NCI-H1930 (cell line): ENCODE measurements around the gene ITPR2.
"Not testable (repeated sequence)": the region's sequence is repeated elsewhere in the genome, so short reads cannot be mapped to it uniquely, and the experiment has no call there.

Experiments used
- DNase-seq, 2 experiments: peaks; one replicate each; lab custom pipeline; 2025; lab: John Stamatoyannopoulos, UW

The ITPR2 gene

DNA sequence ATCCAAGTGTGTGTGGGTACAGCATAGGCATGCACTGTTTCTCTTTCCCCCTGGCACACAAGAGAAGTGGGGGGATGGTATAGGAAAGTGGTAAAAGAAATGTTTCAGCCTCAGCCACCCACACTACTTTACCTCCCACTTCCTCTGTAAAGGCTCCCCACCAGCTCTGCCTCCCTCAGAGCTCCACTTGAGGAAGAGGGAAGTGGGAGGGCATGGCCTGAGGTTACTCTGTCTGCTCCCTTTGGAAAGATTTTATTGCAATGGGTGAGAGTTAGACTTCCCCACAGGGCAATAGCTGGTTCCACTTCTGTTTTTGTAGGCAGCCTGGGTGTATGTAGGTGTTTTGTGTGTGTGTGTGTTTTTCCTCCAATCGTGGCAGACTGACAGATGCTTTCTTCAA is 492.3 kb downstream of the ITPR2 start:
- DNase-seq, result no peak

DNA sequence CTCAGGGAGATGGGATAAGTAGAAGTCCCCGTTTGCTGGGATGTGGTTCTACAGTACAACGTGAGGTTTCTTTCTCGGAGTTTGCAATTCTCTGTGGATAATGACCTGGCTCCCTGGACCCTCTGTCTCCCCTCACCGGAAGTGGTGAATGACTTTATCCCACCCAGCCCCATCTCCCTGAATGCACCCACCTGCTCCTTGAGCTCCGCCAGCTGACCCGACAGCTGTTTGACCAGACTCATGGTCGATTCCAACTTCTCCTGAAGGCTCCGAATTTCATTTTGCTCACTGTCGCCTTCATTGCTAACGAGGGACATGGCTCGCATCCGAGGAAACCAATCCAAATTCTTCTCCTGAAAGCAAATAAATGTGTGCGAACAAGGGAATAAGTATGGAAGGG is 493.0 kb downstream of the ITPR2 start:
- no peak for DNase-seq

DNA sequence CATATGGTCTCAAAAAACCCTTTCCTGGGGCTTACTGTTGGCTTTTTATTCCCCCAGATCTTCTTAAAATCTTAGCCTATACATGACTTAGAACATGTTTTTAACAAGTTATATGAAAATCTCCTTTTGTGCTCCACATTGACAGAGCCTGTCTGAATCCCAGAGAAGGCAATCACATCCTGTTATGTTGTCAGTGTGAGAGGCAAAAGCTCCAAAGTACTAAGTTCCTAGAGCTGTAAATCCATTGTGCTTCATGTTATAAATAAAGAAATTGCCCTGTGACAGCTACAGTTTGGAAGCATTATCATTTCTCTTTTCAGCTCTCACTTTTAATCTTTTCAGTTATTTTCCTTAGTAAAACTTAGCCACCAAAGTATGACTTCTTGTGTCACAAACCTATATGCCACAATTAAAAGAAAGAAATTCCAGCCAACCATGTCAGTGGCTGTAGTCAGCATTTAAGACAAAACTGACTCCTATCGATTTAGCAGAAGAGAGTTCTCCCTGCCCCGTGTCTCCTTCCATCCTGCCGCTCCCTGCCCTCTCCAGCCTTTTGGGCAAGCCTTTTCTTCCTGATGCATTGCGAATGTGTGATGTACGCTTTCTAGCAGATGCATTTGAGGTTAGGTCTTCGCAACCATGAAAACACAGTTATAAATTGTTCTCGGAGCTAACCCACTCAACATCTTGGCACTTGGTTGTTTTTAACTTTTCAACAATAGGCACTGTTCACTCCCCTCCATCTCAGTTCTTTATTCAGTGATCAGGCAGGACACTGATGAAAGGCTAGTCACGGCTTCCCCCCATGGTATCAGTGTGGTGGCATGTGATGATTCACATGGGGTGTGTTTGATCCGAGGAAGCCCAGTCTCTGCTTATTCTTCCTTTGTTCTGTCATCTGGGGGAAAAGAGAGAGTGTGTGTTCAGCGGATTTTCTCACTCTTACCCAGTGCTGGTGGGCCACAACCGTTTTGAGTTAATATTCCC is 494.1 kb downstream of the ITPR2 start:
- no peak for DNase-seq

DNA sequence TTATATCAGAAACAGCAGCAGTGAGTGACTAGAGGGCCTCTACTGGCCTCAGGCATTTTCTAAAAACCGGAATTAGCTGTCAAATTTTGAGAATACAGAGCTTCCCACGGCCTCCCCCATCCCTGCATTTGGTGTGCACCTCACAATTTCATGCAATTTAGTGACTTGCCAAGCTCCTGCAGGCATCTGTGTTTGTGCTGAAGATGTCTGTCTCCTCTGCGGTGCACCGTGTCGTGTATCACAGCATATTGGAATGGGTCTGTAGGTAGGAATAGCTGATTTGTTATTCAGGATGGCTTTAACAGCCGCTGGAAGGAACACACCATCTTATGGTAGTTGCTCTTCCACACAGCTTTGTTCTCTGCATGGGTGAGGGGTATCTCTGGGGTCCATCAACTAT is 497.3 kb downstream of the ITPR2 start:
- no peak for DNase-seq

DNA sequence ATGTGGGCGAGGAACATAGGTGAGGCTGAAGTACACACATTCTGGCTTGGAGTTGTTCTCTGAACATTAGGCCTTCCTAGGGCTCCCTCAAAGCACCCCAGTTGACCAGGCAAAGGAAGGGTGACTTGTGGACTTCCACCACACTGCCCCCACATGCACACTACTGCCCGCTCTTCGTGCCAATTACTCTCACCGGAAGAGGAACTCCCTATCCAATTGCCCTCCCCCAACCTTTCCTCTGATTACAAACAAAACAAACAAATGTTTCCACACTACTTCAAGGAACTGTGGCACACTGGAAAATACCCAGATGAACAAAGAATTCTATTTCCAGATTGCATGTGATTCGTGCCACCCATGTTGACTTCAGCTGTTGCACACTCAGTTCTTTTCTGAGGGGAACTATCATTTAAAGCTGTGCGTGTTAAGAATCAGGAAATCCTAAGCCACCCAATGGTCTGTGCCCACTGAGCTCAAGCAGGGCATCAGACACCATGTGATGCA is 498.3 kb downstream of the ITPR2 start:
- no peak for DNase-seq

DNA sequence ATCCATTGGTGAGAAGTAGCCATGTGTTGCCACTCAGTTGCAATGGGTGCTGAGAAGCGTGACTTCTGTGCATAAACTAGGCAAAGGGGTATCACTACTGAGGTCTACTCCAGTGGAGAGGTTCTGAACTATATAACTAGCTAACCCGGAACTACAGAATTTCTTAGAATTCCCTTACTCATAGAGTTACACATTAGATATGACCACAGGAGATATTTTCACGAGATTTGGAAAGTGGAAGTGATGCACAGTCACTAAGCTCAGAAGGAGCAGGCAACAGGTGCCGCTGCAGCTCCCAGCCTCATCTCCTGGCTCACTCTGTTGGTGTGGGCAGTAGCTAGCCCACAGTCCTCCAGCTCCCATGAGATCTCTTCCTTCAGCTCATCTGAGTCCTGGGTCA is 501.0 kb downstream of the ITPR2 start:
- DNase-seq, result no peak

DNA sequence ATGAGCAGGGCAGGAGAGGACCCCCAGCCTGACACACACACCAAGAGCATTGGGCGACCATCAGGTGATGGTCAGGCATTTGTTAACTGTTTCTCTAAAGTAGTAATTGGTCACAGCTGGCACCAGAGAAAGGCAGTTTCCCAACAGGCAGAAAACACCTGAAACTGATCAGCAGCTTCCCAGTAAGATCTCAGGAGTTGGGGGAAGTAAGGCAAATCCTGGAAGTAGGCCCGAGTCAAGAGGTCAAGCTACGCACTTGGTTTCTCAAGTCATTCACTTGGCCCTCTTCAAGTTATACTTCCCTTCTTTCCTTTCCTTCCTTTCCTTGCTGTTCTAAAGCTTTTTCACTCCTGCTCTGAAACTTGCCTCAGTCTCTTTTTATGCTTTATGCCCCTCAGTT is 501.9 kb downstream of the ITPR2 start:
- DNase-seq, result no peak

DNA sequence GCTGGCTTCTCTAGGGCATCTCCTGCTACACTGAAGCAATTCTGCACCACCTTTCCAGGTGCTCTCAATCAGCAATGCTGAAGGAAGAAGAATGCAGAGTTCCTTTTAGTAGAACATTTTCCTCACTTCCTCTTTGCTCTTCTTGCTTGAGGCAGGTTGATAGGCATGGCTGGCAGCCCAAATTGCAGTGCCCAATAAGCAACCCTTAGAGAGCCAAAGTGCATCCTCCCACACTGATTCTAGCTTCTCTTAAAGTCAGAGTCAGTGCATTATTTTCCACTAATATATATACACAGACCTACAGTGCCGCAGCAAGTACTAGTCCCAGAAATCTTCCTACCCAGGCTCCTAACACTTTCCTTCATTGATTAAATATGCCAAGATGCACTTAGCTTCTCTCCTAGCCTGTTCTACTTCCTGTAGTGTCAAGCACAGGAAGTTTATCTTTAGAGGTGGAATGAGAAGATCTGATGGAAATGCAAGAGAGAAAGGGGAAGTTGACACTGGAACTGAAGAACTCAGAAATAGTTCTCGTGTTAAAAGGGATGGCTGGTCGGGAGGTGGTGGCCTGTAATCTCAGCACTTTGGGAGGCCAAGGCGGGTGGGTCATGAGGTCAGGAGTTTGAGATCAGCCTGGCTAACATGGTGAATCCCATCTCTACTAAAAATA is 504.9 kb downstream of the ITPR2 start:
- no peak for DNase-seq

DNA sequence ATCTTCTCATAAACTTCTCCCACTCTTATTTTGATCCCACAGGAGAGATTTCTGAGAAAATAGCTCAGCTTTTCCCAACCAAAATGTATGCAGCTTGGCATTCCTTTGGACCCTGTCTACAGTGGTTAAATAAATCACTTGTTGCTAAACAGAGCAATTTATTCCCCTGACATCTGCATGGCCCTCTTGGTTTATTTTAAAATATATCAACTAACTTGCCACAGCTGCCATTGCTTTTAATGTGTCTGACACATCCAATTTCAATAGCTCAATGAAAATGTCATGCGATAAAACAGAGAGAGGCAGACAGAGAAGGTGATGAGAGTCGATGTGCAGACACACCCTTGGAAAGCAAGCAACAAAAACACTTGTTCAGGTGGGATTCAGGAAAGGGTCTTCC is 509.3 kb downstream of the ITPR2 start:
- no peak for DNase-seq

DNA sequence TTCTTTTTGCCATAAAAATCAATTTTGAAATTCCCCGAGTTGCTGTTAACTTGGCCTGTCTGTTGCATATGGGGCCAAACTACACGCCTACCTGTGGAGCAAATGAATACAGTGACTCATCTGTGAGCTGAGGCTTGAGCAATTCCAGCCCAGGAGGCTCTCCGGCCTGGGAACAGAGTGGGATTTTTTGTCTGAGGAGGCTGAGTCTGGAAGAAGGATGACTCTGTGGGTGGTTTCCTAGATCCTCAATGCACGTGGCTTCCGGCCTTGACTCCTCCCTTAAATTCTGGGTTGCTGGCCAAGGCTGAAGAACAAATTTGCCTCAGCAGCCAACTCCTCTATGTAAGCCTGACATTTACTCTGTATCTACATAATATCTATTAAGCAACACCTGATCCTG is 513.5 kb downstream of the ITPR2 start:
- DNase-seq, result no peak

DNA sequence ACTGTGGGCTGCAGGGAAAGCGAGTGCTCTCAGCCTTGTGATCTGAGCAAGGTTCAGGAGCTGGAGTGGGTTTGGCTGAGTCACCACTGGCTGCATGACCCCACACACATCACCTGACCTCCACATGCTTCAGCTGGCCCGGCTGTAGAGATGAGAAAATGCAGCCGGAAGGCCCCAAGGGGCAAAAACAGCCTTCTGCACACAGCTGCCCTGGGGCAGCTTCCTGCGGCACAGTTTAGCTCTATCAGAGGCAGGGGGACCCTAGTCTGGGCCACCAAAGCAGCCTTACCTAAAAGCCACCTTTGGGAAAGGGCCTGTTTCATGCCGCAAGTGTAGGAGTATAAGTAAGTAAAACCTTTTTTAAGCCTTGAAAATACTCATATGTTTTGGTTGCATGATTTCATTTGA is 514.3 kb downstream of the ITPR2 start:
- no peak for DNase-seq

DNA sequence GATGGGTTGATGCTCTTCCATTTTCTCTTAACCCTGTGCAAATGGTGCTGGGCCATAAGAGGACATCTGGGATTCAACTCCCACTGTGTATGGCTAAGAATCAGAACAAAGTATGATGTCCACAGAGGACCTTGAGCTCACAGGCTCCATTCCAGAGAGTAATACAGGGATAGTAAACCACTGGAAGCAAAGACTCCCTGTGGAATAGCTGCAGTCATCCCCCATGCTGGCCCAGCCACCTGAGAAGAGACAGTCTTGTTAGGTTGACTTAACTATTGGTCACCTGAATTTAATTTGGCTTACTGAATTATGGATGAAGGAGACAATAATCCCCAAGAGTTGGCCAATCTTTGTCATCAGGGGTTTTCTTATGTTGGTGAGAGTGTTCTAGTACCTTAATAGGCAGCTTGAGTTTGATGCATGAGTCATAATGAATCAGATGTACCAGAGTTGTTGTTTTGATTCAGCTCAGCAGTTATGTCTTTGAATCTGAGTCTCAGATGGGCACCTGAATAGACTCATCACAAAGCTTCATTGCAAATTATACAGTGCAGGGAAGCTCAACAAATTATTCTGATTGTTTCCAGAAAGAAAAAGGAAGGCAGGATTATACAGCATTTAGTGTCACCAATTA is 514.9 kb downstream of the ITPR2 start:
- no peak for DNase-seq

DNA sequence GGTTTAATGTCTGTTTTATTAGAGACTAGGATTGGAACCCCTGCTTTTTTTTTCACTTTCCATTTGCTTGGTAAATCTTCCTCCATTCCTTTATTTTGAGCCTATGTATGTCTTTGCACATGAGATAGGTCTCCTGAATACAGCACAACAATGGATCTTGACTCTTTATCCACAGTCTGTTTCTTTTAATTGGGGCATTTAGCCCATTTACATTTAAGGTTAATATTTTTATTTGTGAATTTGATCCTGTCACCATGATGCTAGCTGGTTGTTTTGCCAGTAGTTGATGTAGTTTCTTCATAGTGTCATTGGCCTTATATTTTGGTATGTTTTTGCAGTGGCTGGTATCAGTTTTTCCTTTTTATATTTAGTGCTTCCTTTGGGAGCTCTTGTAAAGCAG is 518.9 kb downstream of the ITPR2 start:
- DNase-seq, result not testable (repeated sequence)

DNA sequence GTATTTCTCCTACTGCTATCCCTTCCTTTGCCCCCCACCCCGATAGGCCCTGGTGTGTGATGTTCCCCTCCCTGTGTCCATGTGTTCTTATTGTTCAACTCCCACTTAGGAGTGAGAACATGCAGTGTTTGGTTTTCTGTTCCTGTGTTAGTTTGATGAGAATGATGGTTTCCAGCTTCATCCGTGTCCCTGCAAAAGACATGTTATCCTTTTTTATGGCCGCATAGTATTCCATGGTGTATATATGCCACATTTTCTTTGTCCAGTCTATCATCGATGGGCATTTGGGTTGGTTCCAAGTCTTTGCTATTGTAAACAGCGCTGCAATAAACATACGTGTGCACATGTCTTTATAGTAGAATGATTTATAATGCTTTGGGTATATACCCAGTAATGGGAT is 522.5 kb downstream of the ITPR2 start:
- DNase-seq, result not testable (repeated sequence)

DNA sequence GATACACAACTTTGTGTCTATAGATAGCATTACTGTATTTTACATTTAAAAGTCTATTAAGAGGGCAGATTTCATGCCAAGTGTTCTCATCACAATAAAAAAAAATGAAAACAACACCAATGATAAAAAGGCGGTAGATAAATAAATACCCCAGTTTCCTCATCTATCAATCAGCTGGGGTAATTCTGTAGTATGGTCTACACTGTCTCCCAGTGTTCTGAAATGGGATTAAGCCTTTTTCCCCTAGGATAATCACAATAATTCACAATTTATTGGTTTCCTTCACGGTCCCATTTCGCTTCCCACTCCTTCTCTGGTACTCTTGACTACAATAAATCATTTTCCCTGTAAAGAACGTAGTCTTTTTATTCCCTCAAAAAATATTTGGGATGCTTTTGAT is 523.4 kb downstream of the ITPR2 start:
- DNase-seq, result no peak

DNA sequence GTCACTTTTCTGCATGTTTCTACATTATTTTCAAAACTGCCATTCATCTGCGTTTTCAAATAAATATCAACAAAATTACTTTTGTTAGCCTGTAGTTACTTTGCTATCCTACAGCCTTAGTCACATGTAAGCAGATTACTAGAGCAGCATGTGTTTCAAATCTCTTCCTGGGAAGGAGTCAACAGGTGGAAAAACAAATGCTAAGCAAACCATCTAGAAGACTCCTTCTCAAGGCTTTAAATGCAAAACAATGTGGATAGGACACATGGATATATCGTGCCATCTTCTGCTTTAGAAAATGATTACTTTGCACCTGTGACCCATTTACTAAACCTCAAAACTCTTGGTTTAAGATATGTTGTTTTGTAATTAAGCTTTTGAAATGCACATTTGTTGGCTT is 528.7 kb downstream of the ITPR2 start:
- no peak for DNase-seq

DNA sequence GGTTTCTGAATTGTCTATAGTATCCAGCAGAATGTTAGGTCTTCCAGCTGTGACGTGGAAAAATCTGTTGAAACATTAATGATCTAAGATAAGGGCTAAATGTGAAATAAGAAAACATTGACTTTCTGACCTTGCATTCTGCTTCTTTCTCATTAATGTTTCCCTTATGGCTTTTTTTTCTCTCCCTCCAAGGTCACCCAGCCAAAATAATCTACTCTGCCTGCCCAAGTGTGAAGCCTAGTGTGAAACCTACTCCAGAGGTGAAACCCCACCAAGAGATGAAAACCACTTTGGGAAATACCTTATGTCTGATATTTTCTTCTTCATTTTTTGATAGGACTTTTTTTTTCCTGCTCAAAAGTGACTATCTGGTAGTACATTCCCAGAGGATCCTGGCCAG is 529.6 kb downstream of the ITPR2 start:
- no peak for DNase-seq

DNA sequence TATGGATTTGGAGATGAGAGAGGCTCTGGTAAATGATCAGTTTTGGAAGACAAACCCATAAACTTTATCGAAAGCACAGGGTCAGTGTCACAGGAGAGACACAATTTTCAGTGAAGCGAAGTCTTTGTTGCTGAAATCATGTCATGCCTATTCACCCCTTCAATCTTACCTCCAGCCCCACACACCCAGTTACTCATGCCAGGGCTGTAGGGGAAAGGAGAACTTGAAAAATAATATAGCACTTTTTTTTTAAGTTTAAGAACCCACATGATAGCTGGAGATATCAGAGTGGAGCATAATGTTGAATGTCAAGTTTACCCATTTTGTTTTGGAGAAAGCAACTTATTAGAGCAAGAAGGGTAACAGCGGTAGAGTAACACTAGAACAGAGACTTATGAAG is 530.2 kb downstream of the ITPR2 start:
- DNase-seq, result no peak

DNA sequence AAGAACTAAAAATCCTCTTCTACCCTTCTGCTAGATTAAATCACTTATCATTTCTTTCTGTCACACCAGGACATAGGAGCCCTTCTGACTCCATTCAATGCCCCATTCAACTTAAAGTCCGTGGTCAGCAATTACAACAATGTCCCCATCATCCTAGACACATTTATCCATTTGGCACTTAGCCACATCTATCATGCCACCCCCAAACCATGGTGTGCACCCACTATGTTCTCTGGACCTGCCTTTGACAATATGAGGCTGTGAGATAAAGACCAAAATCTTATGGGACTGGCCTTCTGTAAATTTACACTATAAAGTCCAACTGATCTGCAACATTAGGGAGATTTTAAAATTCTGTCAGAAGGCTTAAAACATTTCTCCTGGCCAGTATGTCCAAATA is 533.2 kb downstream of the ITPR2 start:
- no peak for DNase-seq

DNA sequence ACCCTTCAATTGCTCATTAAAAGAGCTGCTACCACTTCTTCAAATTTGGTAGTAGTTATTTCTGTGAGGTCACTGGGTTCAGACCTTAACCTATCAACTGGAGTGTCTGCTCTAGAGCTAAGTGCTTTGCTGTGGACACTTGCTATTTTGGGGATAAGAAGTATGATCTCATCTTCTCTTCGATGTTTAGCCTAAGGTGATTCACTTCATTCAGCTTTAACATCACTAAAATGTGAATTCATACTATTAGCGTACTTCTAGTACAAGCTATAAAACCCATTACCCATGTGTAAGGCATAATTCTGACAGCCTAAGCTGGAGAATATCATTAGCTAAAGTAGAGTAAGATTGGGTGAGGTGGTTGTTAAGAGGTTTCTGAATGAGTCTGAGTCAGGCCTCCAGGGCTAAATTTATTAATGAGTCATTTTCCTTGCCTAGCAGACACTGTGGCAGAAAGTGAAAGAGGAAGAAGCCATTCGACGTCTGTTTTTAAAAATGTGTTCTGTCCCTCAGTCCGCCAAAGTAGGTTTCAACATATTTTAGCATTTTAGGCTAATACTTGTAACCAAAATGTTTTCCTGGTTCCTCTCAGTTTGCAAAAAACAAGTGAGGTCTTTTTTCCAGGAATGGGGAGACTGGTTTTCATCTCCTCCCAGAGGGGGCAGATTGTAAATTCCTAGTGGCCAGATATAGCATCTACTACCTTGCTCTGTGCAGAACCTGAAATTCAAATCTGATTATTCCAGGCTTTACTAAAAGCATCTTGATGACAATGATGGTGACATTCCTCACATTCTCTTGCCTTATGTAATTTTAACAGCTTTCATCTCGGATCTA is 534.0 kb downstream of the ITPR2 start:
- DNase-seq, result no peak

DNA sequence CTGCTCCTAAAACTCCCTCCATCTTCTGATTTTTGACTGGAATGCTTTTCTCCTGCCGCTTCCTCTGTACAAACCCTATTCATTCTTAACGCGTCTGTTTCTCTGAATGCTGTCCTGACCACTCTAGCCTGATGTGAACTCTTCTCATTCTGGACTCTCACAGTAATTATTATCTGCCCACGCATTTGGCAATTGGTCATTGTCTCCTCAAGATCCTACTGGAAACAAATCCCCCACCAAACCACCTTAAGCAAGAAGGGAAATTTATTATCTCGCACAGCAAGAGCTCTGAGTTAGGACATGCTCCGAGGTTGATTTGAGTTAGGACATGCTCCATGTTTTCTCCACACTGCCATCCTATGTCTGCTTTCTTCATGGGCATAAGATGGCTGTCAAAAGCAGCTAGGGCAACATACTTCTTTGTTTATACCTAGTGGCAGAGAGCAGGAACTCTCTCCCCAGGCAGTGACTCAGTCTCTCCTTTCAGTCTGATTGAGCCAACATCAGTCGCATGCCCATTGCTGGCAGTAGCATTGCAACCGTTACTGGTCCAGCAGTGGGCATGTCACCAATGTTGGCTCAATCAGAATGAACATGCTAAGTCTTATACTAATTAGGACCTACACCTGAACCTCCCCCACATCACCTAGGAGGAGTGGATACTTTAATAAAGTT is 535.5 kb downstream of the ITPR2 start:
- DNase-seq, result no peak
